DMS114 treated with DMSO at 0.1 percent for 48 hours (cell line): ENCODE data around the gene NHLRC4.

Source experiments
- DNase-seq: peaks from one replicate; lab custom pipeline; 2025; ENCODE audit not compliant: unreplicated experiment; lab: John Stamatoyannopoulos, UW

NHLRC4 gene

DNA sequence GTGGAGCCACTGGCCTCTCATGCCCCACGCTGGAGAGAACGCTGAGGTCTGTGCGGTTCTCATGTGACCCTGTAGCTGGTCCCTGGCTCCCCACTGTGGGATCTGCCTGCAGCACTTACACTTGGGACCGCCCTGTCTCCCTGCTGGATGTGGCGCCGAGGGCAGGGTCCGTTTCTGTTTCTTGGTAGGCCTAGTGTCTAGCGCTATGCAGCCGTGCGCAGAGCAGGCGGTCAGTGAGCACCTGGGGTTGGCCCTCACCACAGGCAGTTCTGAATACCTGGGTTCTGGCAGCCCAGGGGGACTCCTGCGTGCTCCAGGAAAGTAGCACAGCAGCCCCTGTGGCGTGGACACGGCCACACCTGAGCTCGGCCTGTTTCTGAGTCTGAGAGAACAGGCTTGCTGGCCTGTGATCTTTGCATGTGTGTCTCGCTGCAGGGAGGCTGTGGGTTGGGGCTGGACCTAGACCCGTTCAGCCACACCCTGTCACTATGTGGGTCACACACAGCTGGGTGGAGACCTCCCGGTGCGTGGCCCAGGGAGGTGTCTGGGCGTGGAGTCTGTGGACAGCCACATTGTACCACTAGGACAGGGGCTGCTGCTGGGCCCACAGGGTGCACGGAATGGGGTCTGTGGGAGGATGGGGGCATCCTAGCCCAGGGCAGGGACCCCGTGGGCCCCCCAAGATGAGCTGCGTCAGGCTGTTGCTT is 36.5 kb upstream of the NHLRC4 start:
- DNase-seq: no peak

DNA sequence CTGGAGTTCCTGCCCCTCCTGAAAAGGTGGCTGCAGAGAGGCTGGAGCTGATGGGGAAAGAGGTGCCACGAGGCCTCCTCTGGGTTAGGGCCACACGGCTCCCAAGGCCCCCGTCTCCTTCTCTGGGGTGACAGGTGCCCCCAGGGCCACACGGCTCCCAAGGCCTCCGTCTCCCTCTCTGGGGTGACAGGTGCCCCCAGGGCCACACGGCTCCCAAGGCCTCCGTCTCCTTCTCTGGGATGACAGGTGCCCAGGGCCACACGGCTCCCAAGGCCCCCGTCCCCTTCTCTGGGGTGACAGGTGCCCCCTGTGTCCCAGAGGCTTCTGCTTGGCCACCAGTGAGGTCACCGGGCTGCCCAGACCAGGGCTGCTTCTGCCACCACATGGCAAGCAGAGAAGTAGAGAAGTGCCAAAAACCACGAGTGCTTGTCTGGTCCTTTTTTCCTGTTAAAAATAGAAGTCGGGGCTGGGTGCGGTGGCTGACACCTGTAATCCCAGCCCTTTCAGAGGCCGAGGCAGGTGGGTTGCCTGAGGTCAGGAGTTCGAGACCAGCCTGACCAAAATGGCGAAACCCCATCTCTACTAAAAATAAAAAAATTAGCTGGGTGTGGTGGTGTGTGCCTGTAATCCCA is 35.2 kb upstream of the NHLRC4 start:
- no peak for DNase-seq

DNA sequence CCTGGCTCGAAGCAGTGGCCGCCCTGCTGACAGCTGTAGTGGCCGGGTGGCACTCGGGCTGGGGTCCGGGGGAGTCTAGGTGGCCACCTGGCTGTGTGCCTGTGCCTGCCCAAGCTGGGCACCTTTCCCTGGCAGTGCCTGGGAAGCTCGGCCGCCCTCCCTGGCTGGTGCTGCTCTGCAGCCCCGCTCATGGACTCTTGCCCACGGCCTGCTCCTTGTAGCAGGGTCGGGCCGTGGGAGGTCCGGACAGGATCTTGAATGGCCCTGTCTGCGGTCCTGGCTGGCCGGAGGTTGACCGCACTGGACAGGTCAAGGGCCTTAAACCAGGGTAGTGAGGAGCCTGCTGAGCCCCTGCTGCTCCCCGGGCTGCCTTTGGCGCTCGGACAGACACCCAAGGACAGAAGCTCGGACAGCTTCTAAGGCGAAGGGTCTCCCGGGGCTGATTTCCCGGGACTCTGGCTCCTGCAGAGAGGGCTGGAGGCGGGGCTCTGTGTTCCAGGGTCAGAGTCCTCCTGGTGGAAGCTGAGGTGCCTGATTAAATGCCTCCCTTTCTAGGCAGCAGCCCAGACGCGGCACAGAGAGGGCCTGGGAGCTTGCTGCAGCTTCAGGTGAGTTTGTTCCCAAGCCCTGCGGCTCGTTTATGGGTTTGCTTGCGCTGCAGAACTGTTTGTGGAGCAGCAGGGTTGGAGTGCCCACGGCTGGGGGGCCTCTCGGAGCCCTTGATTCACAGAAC is 33.2 kb upstream of the NHLRC4 start:
- no peak for DNase-seq

DNA sequence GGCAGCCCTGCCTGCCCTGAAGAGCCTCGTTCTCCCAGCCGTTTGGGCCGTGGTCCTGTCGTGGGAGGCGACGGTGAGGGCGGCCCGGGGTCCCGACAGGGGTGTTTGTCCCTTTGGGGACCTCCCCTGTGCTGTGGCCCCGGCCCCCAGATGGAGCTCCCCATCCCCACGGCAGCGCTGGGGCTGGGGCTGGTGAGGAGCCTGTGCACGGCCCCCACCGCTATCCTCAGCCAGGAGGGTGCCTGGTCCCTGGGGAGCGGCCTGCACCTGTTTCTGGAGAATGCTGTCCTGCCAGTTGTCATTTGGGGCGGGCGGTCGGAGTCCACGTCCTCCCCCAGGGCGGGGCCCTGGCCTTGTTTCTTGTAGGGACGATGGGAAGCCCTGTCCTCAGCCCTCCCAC is 32.7 kb upstream of the NHLRC4 start:
- DNase-seq: no peak

DNA sequence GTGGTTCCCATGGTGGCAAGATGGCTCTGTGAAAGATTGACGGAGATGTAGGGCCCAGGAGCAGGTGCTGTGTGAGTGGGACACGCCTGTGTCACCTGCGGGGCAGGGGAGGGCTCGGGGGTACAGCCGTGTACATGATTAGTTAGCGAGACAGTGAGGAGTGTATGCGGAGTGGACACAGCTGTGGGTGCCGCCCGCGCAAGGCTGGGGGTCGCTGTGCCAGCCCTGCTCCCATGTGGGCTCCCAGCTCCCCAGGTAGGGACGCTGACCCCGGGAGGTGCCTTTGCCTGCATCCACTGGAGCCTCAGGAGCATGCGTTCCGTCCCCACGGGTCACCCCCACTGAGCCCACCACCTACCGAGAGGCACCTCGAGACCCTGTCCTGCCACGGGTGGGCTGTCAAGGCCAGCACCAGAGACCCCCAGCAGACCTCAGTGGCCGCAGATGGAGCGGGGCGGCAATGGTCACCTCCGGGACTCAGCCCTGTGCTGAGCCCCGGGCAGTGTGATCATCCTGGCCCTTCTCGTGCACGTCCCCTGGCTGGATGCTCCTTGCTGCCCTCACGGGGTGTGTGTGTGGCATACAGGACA is 31.9 kb upstream of the NHLRC4 start:
- DNase-seq: no peak

DNA sequence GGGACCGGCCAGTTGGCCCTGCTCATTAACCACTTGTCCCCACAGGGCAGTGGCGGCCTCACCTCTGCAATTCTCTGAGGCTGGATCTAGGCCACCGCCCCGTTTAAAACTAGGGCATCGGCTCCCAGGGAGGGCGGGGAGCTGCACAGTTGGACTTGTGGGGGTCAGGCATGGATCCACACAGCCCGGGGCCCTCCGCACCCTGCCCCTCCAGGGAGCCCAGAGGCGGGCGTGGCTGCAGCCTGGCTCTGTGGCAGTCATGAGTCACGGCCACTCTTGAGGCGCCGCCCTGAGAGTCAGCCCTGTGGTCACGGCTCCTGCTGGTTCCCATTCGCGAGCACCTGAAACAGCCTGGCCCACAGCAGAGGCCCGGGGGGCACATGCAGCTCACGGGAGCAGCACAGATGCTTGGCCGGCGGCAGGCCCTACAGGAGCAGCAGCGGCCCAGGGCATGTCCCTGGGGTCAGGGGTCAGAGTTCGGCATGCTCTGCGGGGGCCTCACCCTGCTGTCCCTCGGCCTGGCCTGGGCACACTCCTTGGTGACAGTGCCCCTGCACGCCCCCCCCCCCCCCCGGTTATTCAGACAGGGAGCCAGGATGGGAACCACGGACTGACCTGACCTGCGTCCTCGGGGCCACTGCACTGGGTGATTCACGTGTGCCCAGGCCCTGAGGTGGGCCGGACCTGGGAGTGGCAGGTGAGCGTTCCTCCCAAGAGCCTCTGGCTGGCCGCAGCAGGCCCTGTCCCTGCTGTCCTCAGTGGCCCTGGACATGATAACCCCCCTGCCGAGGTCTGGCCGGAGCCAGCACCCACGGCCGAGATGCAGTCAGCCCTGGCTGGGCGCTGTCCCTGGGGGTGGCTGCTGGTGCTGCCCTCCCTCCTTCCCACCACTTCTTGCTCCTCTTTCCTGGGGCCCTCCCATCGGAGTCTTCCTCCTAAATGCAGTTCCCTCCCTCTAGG is 31.1 kb upstream of the NHLRC4 start:
- no peak for DNase-seq

DNA sequence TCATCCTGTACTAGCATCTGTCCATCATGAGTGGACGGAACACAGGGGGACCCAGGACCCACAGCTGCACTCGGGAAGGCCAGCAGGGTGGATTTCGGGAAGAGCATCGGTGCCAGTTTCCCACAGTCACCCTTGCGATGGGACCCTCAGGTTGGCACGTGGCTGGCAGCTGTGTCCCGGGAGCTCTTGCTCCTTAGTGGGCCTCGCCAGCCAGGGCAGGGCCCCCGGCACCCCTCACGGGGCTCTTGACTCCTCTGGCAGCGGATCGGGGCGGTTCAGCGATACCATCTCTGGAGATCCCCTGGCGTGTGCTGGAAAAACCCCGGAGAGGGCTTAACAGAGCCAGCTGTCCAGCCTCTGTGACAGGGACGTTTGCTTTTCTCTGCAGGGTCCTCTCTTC is 30.1 kb upstream of the NHLRC4 start:
- DNase-seq: no peak

DNA sequence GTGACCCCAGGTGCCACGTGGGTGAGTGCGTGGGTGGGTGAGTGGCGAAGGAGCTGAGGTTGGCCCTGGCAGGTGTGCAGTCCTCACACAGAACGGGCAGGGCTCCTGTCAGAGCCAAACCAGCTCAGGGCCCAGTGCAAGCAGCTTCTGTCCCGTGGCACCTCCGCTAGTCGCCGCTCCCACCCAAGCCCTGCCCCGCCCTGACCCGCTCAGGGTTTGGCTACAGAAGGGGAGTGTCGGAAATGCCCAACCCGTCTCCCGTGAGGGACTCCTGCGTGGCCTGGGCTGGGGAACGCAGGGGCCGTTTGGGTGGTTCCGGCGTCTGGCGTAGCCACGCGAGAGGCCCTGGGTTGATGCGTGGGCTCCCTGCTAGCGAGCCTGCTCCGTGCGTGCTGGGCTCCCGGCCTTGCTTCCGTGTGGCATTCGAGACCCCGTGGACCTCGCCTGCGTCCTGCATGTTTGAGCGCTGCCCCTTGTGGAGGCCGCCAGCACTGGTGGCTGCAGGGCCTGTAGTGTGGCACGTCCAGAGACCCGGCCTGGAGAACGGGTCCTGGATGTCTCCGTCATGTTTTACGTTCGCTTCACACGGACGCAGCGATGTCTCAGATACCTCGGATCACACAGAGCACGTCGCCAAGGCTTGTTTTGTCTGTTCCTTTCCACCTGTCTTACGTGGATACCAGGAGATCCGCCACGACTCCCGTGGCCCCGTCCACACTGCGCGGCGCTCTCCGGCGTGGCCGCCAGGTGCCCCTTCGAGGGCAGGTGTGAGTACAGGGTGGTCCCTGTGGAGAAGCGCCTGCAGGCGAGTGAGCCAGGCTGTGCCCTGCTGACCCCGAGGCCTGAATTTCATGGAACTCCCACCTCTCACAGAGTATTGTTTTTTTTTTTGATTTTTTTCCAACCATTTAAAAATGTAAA is 29.1 kb upstream of the NHLRC4 start:
- no peak for DNase-seq

DNA sequence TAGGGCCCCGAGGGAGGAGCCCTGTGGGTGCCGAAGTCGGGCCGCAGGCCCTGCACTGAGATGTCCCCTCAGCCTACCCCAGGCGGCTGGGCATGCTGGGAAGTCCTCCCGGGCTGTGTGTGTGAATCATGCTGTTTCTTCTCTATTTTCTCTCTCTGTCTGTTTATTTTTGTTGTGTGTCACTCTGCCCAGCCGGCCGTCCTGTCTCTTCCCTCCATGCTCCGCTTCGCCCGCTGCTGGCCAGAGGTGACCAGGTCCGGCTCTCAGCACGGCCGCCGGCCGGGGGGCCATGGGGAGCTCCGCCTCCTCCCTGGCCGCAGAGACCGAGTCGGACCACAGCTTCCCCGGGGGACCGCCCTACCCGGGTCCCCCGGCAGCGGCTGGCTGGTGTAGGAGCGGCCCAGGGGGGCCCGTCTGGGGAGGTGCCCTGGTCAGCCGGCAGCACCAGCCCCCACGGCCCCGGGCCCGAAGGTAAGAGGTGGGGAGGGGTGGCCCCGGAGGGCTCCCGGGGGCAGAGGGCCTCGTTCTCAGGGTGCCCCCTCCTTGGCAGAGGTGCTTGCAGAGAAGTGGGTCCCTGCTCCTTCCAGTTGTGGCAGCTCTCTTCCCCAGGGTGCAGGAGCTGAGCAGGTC is 26.8 kb upstream of the NHLRC4 start:
- no peak for DNase-seq

DNA sequence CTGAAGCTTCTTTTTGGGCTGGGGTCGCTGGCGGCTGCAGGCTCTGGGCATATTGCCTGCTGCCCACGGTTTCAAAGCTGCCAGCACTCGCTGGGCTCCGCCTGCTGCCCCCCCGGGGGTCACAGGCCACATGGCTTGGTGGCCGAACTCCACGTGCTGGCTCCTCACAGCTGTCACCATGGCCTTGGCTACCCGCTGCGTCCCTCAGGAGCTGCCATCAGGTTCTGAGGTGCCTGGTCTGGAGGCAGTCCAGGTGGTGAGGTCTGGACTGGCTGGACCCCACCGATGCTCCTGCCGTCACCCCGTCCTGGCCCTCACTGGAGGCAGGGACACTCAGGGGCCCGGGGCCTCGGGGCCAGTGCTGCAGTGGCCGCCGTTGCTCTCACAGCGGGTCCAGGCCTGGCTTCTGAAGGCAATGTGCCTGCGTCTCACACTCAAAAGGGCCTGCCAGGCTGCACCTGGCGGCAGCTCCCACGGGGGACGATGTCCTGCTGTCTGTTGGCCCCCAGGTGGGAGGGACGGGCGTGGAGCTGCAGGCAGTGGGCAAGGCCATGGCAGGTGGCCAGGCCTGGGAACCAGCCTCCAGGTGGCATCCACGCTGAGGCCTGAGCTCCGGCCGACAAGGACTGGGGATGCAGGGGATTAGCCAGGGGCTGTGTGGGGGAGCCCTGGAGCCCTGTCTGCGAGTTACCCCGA is 26.0 kb upstream of the NHLRC4 start:
- no peak for DNase-seq

DNA sequence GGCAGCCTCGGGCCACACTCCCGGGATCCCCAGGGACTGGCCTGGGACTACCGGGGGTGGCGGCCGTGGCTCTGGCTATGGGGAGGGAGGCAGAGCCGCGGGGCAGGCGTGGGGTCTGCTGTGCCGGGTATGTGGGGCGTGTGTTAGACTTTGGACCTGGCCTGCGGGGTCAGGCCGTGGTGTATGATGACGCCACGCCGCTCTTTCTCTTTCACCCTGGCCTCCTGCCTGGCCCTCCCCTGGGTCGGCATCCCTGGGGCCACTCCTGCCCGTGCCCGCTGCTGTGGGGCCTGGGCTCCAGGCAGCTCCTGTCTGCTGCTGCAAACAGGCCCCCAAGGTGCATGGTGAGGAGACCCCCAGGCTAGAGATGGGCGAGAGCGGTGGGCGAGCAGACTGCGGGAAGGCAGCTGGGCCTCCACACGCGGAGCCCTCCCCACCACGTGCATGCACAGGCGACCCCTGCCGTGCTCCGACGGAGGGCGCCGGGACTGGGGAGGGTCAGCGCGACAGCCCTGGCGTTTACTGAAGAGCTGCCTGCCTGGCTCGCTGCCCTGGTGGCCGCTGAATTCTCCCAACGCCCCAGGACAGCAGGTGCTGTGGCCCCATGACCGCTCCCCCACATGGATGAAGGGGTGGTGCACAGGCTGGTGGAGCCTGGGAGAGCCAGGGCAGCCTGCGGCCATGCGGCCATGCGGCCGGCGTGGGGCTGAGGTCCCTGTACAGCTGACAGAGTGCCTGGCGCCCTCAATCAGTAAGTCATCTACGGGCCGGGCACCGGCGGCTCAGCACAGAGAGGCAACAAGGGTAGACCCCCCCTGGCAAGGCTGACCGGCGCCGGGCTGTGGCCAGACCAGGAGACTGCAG is 23.3 kb upstream of the NHLRC4 start:
- no peak for DNase-seq

DNA sequence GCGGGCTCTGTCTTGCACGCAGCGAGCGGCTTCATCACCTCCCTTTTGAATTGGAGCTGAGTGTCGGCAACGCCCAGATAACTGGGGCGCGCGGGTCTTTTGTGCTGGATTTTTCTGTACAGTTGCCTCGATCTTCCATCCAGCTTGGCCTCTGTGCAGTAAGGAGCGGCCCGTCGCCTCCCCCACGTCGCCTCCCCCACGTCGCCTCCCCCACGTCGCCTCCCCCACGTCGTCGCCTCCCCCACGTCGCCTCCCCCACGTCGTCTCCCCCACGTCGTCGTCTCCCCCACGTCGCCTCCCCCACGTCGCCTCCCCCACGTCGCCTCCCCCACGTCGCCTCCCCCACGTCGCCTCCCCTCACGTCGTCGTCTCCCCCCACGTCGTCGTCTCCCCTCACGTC is 22.3 kb upstream of the NHLRC4 start:
- DNase-seq: no peak

DNA sequence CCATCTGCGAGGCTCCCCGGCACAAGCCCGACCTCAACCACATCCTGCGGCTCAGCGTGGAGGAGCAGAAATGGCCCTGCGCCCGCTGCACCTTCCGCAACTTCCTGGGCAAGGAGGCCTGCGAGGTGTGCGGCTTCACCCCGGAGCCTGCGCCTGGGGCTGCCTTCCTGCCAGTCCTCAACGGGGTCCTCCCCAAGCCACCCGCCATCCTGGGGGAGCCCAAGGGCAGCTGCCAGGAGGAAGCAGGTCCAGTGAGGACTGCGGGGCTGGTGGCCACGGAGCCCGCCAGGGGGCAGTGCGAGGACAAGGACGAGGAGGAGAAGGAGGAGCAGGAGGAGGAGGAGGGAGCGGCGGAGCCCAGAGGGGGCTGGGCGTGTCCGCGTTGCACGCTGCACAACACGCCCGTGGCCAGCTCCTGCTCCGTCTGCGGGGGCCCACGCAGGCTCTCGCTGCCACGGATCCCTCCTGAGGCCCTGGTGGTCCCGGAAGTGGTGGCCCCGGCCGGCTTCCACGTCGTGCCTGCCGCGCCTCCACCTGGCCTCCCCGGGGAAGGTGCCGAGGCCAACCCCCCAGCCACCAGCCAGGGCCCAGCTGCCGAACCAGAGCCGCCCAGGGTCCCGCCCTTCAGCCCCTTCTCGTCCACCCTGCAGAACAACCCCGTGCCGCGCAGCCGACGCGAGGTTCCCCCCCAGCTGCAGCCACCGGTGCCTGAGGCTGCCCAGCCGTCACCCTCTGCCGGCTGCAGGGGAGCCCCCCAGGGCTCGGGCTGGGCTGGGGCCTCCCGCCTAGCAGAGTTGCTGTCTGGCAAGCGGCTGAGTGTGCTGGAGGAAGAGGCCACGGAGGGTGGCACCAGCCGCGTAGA is 19.7 kb upstream of the NHLRC4 start:
- no peak for DNase-seq

DNA sequence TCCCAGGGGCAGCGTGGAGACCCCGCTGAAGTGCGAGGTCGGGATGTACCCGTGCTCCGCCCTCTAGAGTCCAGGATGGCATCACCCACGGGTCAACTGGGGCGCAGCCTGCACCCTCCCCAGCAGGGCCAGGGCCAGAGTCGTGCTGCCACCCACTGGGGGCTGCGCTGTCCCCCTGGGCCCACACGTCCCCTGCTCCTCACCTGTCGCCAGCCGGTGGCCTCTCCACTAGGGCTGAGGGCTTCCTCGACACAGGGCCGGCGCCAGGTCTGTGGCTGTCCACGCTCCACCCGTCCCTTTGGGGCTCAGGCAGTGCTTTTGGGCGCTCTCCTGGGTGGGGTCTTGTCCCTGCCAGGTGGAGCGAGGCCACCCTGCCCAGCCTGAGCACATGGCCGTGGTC is 18.2 kb upstream of the NHLRC4 start:
- DNase-seq: no peak

DNA sequence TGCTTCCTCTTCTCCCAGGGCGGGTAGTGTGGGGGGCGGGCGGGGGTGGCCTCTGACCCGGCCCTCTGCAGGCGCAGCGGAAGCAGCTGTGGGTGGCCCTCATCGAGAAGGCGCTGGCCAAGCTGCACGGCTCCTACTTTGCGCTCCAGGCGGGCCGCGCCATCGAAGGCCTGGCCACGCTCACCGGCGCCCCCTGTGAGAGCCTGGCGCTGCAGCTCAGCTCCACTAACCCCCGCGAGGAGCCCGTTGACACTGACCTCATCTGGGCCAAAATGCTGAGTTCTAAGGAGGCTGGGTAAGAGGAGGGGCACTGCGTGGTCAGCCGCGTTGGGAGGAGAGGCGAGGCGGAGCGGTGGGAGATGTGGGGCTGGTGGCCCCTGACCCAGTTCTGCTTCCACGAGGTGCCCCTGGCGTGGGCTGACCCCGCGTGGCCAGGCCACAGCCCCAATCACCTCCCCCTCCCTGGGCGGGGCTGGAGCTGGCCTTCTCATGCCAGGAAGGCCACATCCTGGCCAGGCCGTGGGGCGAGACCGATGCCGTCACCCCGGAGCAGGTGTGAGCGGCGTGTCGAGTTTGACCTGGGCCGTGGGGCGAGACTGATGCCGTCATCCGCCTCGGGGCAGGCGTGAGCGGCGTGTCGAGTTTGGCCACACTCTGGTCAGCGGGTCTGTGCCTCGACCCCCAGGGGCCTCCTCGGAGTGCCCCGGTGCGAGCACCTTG is 17.1 kb upstream of the NHLRC4 start:
- DNase-seq: no peak

DNA sequence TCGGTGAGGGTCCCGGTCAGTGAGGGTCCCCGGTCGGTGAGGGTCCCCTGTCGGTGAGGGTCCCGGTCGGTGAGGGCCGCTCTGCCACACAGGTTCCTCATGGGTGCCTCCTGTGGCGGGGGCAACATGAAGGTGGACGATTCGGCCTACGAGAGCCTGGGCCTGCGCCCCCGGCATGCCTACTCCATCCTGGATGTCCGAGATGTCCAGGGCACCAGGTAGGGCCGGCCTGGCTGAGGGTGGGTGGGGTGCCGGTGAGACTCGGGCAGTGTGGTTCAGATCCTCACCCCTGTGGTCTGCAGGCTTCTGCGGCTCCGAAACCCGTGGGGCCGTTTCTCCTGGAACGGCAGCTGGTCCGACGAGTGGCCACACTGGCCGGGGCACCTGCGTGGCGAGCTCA is 15.6 kb upstream of the NHLRC4 start:
- no peak for DNase-seq
